Right renal pelvis (tissue), 4 donors: Measurements from ENCODE around the gene RAB20. TPM values are rescaled to one million over a fixed set of nuclear protein-coding genes. Genes with fewer than 3 reads are reported as not detected.
"Not testable (repeated sequence)": the region's sequence is repeated elsewhere in the genome, so short reads cannot be mapped to it uniquely, and the experiment has no call there.

ENCODE experiments used
- DNase-seq, 4 donors: peaks; one replicate each; pipeline ENCODE4 v3.0.0-alpha.2; 2013; ENCODE audit warnings: low read depth in 4 of 4, low spot score in 3 of 4, missing footprints in 1 of 4
- polyA plus RNA-seq, 4 donors: library from polyadenylated mRNA; unstranded; fragments of 120-200 nt; gene quantifications; one replicate each; pipeline ENCODE4 v1.2.1, GENCODE V29; 2013; ENCODE audit not compliant: insufficient read length in 4 of 4

RAB20 gene
- 10 to 100 TPM in 1 of 4 donors, 1 to 10 TPM in 3; 6.6 to 11.1 (median 8.3) TPM for polyA plus RNA-seq

GRCh38 chr13:110561344-110562035, at the start of gene RAB20:
RAB20 (minus strand) TSS chr13:110561722; CDS start chr13:110561519, 203 bp downstream.
- peak in 2 of 4 donors; percentile 61 to 67 for DNase-seq

- no peak for DNase-seq
Observed at GRCh38 chr13:110610955-110611595, 49.6 kb upstream of the RAB20 start.

- DNase-seq, result no peak
Observed at GRCh38 chr13:110607675-110608224, 46.2 kb upstream of the RAB20 start.

- not testable (repeated sequence) for DNase-seq
Observed at GRCh38 chr13:110606281-110606680, 44.8 kb upstream of the RAB20 start.

GRCh38 chr13:110605132-110605531, 43.6 kb upstream of the RAB20 start:
- DNase-seq, result no peak

- no peak for DNase-seq
Observed at GRCh38 chr13:110600980-110601379, 39.5 kb upstream of the RAB20 start.

GRCh38 chr13:110600261-110600819, 38.8 kb upstream of the RAB20 start:
- no peak for DNase-seq

- DNase-seq, result no peak
Observed at GRCh38 chr13:110597041-110597689, 35.6 kb upstream of the RAB20 start.

- peak in 1 of 4 donors; percentile 61 for DNase-seq
Observed at GRCh38 chr13:110593430-110594130, 32.1 kb upstream of the RAB20 start.

- no peak for DNase-seq
Observed at GRCh38 chr13:110592665-110593064, 31.1 kb upstream of the RAB20 start.

- DNase-seq, result no peak
Observed at GRCh38 chr13:110590577-110590976, 29.1 kb upstream of the RAB20 start.

- DNase-seq, result no peak
Observed at GRCh38 chr13:110589793-110590390, 28.4 kb upstream of the RAB20 start.

- DNase-seq, result no peak
Observed at GRCh38 chr13:110583178-110583865, 21.8 kb upstream of the RAB20 start.

- DNase-seq, result no peak
Observed at GRCh38 chr13:110582421-110582954, 21.0 kb upstream of the RAB20 start.

- no peak for DNase-seq
Observed at GRCh38 chr13:110581506-110582185, 20.1 kb upstream of the RAB20 start.

- DNase-seq, result no peak
Observed at GRCh38 chr13:110580800-110581199, 19.3 kb upstream of the RAB20 start.

GRCh38 chr13:110578363-110578762, 16.8 kb upstream of the RAB20 start:
- DNase-seq, result no peak

GRCh38 chr13:110576736-110577476, 15.4 kb upstream of the RAB20 start:
- no peak for DNase-seq
